GM19193 (cell line): ENCODE measurements around the gene MRPL49.
A peak's percentile ranks its signal among the peaks of the same experiment; 100 is the strongest.

Source experiments
- POLR2A ChIP-seq: IDR thresholded peaks from 4 replicates; pipeline ENCODE4 v1.6.1; 2011; ENCODE audit not compliant: insufficient read depth, insufficient read length; ENCODE audit errors: extremely low read depth

Gene MRPL49

GRCh38 chr11:65111159-65111743 is 10.9 kb upstream of the MRPL49 start:
- TF ChIP-seq POLR2A = no peak

- peak; percentile 97 for TF ChIP-seq POLR2A
Observed at GRCh38 chr11:65111744-65112545, 10.2 kb upstream of the MRPL49 start, which contains the start of gene TM7SF2. Gene TM7SF2, plus strand, starts transcription at chr11:65111872. Its CDS starts 144 bp downstream, at chr11:65112016.

- TF ChIP-seq POLR2A = peak; percentile 15
Observed at GRCh38 chr11:65112546-65113360, 9.4 kb upstream of the MRPL49 start.

GRCh38 chr11:65113361-65113756 is 8.8 kb upstream of the MRPL49 start:
- no peak for TF ChIP-seq POLR2A

- TF ChIP-seq POLR2A = no peak
Observed at GRCh38 chr11:65113839-65114238, 8.3 kb upstream of the MRPL49 start.

GRCh38 chr11:65114538-65115171 is 7.5 kb upstream of the MRPL49 start:
- no peak for TF ChIP-seq POLR2A

GRCh38 chr11:65115361-65116082 is 6.6 kb upstream of the MRPL49 start:
- peak; percentile 25 for TF ChIP-seq POLR2A

GRCh38 chr11:65116370-65117205 is 5.5 kb upstream of the MRPL49 start:
- TF ChIP-seq POLR2A = no peak

GRCh38 chr11:65117206-65118096 is 4.7 kb upstream of the MRPL49 start, which contains the start of gene ZNHIT2:
Gene ZNHIT2, minus strand, starts transcription at chr11:65117701. Its CDS starts 48 bp downstream, at chr11:65117653.
- TF ChIP-seq POLR2A = peak; percentile 77

GRCh38 chr11:65118097-65118837 is 3.9 kb upstream of the MRPL49 start:
- no peak for TF ChIP-seq POLR2A

- no peak for TF ChIP-seq POLR2A
Observed at GRCh38 chr11:65119670-65119995, 2.5 kb upstream of the MRPL49 start.

- no peak for TF ChIP-seq POLR2A
Observed at GRCh38 chr11:65120831-65121230, 1.3 kb upstream of the MRPL49 start.

- no peak for TF ChIP-seq POLR2A
Observed at GRCh38 chr11:65121447-65121864, 665 bp upstream of the MRPL49 start.
